ENCODE measurements around the gene ATP8A1.

DNA sequence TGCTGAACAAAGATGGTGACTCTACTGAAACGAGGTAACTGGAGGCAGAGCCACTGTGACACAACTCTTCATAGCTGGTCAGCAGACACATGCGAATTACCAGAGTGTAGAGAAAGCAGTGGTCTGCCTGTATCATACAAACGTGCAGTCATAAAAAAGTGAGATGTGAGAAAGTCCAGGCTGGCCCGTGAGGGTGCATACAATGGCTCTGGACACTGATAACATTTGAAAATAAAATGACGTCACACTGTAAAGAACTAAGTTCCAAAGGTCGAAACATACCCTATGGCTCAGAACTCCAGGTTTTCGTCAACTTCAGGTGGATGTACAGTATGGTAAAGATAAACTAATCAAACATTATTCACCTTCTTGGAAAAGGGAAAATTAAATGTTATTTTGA lies 163.9 kb downstream of the ATP8A1 start:
- no peak for TF ChIP-seq CTCF (IDR thresholded peaks at IDR 0.05 in 8 of 11, conservative IDR thresholded peaks at IDR 0.05 in 3 of 11)
- no peak for TF ChIP-seq POLR2A (IDR thresholded peaks at IDR 0.05)
- TF ChIP-seq POLR2AphosphoS5 (IDR thresholded peaks at IDR 0.05): no peak
